Measurements from ENCODE around the gene LRMDA. TPM values are rescaled to one million over a fixed set of nuclear protein-coding genes. Genes with fewer than 3 reads are reported as not detected.

LRMDA gene
- polyA plus RNA-seq, 1 donor from 2014 or later: not detected

DNA sequence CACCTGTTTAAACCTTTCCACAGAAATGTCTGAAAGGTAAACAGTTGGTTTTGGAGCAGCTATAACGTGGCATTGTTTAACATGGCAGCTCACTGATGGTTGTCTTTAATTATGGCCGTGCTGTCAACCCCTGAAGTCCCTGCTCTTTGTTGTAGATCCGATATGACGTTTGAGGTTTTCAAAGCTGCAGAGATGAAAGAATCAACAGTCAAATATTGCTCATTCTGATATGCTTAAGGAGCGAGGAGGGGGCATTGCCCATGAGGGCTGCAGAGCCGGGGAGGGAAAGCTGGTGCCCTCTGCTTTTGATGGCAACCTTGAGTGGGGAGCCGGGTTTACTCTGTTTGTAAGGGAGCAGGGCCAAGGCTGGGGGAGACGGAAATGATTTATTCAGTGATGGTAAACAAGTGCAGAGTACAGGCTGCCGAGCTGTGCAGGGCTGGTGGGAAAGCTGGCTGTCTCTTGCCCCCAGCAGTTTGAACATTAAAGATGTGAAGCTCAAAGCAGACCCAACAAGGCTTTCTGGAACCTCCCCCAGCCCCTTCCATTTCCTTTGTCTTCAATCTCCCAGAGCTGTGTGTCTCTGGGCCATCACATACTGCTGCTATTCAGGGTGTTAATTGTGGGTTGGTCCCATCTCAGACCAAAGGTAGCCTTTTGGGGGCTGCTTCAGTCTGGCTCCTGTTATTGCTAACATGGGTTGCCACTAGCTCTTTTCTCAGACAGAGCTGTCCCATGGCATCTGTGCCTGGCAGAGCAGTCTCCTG, 345.5 kb downstream of the LRMDA start:
- no peaks in the 10 kb centered on the region for H3K9me3 Mint-ChIP-seq
- H3K4me3 Mint-ChIP-seq: no peak overlapping the region
- no peaks in the 10 kb centered on the region for H3K27me3 Mint-ChIP-seq
- no peaks in the 10 kb centered on the region for H3K36me3 Mint-ChIP-seq
- H3K27ac Mint-ChIP-seq: no peak overlapping the region
- H3K4me1 Mint-ChIP-seq: peaks cover 6 to 10% (median 10%) of the 10 kb centered on the region in 3 donors

DNA sequence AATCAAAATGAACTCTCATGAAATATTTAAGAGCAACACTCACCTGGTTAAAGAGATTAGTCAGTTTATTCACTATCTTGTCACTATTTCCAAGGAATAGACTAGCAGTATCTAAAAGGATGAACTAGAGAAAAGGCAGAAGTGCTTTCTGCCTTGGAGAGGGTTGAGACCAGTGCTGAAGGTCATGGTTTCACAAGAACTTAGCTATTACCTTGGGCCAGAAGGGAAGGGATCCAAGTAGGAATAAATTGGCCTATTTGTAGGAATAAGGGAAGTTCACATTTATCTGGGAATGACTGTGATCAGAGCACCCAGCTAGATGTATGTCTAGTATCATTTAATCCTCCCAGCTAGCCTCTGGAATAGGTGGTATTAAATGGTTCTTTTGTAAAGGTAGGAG, 347.2 kb downstream of the LRMDA start:
- Mint-ChIP-seq H3K4me1 (peaks cover 0 to 2% (median 0%) of the 10 kb centered on the region in 3 donors), H3K27me3 (no peaks in the 10 kb centered on the region), H3K4me3 (no peak overlapping the region), H3K36me3 (no peaks in the 10 kb centered on the region), H3K27ac (no peak overlapping the region), H3K9me3 (no peaks in the 10 kb centered on the region)

DNA sequence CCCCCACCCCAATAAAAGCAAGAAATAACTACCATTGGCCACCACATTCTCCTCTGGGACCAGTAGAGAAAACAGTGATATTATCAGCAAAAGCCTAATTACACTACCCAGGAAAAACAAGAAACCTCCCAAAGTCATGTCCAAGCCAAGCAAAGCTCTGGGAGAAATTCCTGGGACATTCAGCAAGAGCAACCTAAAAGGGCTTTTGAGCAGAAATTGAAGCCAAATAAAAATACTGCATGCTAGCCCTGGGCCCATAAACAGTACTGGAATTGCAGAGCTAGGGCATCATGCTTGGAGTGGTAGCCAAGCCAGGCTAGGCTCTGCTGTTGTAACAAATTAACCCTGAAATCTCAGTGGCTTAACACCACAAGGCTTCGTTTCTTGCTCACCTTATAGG, 347.9 kb downstream of the LRMDA start:
- H3K9me3 Mint-ChIP-seq: no peaks in the 10 kb centered on the region
- no peaks in the 10 kb centered on the region for H3K36me3 Mint-ChIP-seq
- no peak overlapping the region for H3K4me3 Mint-ChIP-seq
- no peak overlapping the region for H3K27ac Mint-ChIP-seq
- no peaks in the 10 kb centered on the region for H3K4me1 Mint-ChIP-seq
- no peaks in the 10 kb centered on the region for H3K27me3 Mint-ChIP-seq

DNA sequence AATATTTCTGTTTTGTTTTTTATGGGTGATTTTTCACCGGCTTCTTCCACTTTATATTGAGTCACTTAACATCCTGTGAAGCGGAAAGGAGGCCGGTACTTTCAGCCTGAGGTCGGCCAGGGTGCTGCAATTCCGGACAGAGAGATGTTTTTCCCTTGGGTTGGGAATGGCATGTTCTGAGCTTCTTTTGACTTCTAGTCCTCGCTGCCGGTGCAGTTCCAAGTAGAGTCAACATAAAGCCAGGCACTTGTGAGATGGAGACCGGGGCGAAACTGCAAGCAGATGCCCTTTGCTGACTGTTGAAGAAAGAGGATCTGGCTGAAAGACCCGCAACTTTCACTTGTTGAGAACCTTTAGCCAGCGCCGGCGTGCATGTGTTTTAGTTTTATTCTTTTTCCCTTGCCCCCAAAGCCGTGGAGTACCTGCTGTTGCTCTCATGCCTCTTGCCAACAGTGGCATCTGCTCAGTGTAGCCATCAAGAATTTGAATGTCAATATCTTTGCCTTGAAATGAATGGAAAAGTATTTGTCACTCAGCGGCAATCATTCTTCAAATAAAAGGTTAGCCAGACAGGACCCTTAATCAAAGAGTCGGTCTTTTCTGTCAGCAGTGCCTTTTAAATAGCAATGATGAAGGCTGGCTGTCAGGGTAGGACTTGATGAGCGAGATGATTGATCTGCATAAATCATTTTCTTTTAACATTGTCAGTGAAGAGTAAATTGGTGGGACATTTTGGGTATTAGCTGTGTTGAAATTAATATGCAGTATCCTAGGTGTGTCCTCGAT, 351.2 kb downstream of the LRMDA start:
- Mint-ChIP-seq H3K27me3 (peaks cover 3% of the 10 kb centered on the region), H3K36me3 (no peaks in the 10 kb centered on the region), H3K4me3 (no peak overlapping the region), H3K9me3 (no peaks in the 10 kb centered on the region), H3K27ac (peak overlapping the region in 1 of 3 donors; percentile 47), H3K4me1 (no peaks in the 10 kb centered on the region)

DNA sequence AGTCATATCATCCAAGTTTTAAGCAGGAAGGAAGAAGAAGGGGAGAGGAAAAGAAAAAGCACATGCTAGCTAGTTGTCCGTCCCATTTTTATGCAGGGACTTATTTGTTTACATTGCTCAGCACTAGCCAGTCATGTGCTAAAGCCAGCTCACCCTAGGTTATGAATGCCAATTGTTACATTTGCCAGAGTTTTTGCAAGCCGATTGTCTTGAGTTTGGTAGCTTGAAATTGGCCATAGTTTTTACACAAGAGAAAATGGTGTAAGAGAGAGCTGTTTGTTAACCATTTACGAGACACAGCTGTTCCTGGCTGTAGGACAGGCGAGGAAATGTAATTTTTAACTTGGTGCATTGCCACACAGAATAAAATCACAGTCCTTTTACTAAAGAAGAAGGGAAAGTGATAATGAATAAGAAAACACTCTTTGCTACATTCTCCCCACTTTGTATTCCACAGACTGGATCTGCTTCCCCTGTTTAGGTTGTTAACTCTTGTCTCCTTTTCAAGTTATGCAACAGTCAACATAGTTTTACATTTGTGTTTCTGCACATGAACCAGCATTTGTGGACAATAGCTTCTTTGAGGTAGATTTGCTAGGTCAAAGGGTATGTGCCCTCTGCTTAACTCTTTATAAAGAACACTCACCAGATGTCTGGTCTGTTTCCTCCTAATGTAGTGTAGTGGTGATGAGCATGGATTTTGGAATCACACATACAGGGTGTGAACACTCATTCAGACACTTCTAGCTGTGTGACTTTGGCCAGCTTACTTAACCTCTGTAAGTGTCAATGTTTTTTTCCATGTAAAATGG, 357.2 kb downstream of the LRMDA start:
- Mint-ChIP-seq H3K9me3 (no peaks in the 10 kb centered on the region), H3K27me3 (peaks cover 3% of the 10 kb centered on the region), H3K4me1 (peaks cover 0 to 2% (median 0%) of the 10 kb centered on the region in 3 donors), H3K27ac (no peak overlapping the region), H3K4me3 (no peak overlapping the region), H3K36me3 (no peaks in the 10 kb centered on the region)

DNA sequence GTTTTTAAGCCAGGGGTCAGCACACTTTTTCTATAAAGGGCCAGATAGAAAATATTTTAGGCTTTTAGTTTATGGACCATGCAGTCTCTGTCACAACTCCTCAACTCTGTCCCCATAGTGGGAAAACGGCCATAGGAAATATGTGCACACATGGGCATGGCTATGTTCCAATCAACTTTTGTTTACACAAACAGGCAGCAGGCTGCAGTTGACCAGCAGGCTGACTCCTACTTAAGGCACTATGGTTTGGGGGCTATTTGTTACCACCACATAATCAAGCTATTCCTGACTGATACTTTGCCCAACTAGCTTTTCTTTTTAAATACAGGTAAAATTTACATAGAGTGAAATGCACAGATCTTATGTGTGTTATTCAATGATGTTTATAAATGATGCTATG, 362.4 kb downstream of the LRMDA start:
- H3K36me3 Mint-ChIP-seq: no peaks in the 10 kb centered on the region
- H3K4me1 Mint-ChIP-seq: peaks cover 0 to 2% (median 0%) of the 10 kb centered on the region in 3 donors
- no peak overlapping the region for H3K27ac Mint-ChIP-seq
- H3K27me3 Mint-ChIP-seq: no peaks in the 10 kb centered on the region
- H3K4me3 Mint-ChIP-seq: no peak overlapping the region
- H3K9me3 Mint-ChIP-seq: peaks cover 3 to 8% (median 7%) of the 10 kb centered on the region in 3 donors

DNA sequence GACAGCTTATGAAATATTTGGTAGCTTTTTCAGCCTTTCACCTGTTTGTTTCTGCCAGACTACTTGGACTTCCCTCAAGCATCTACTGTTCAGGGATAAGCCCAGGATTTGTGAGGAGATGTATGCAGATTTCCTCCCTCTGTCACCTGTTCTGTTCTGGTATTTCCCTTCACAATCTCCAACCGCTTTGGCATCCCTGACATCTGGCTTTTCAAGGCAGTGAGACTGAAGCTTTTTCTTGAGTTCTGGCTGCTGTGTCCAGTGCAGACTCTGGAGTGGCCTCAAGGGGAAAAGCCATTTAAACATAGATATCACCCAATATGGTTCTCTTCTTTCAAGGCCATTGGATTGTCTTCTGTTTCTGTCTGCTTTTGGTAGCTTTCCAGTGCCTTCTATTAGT, 369.7 kb downstream of the LRMDA start:
- Mint-ChIP-seq H3K4me1 (no peaks in the 10 kb centered on the region), H3K27ac (no peak overlapping the region), H3K36me3 (no peaks in the 10 kb centered on the region), H3K4me3 (no peak overlapping the region), H3K9me3 (peaks cover 3 to 9% (median 8%) of the 10 kb centered on the region in 3 donors), H3K27me3 (peaks cover 2% of the 10 kb centered on the region)

DNA sequence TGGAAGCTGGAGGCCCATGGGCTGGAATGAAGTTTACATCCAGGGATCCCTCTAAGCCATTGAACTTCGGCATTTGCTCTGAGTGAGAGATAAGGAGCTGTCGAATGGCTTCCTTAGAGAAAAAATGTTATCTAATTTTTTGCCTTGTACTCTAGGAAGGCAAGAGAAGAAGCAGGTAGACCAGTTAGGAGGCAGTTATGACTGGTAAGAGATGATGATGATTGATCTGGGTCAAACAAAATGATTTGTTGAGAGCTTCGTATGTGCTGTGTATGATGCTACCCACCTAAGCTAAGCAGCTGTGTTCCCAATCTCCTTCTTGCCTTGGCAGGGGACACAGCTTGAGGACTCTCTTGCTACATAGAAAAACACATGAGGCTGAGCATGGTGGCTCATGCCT, 370.2 kb downstream of the LRMDA start:
- Mint-ChIP-seq H3K4me3 (no peak overlapping the region), H3K27ac (no peak overlapping the region), H3K4me1 (no peaks in the 10 kb centered on the region), H3K36me3 (no peaks in the 10 kb centered on the region), H3K27me3 (peaks cover 2% of the 10 kb centered on the region), H3K9me3 (peaks cover 3 to 9% (median 6%) of the 10 kb centered on the region in 3 donors)

DNA sequence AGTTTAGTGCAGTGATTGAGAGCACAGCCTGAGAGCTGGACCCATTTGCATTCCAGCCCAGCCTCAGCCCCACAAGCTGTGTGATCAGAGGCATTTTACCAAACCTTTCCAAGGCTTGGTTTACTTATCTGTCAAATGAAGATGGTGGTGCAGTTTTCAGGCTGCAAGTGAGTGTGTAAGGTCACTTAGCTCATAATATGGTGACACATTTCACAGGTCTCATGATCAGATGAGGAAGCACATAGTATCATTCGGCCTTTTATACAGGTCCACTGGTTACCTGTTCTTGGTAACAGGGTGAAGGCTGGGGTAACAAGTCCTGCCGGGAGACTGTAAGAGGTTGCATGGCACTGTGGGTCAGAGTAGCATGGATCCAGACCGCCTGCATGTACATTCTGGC, 371.7 kb downstream of the LRMDA start:
- no peak overlapping the region for H3K27ac Mint-ChIP-seq
- H3K9me3 Mint-ChIP-seq: peaks cover 0 to 5% (median 4%) of the 10 kb centered on the region in 3 donors
- peaks cover 5% of the 10 kb centered on the region for H3K27me3 Mint-ChIP-seq
- no peak overlapping the region for H3K4me3 Mint-ChIP-seq
- no peaks in the 10 kb centered on the region for H3K36me3 Mint-ChIP-seq
- peaks cover 0 to 1% (median 0%) of the 10 kb centered on the region in 3 donors for H3K4me1 Mint-ChIP-seq

DNA sequence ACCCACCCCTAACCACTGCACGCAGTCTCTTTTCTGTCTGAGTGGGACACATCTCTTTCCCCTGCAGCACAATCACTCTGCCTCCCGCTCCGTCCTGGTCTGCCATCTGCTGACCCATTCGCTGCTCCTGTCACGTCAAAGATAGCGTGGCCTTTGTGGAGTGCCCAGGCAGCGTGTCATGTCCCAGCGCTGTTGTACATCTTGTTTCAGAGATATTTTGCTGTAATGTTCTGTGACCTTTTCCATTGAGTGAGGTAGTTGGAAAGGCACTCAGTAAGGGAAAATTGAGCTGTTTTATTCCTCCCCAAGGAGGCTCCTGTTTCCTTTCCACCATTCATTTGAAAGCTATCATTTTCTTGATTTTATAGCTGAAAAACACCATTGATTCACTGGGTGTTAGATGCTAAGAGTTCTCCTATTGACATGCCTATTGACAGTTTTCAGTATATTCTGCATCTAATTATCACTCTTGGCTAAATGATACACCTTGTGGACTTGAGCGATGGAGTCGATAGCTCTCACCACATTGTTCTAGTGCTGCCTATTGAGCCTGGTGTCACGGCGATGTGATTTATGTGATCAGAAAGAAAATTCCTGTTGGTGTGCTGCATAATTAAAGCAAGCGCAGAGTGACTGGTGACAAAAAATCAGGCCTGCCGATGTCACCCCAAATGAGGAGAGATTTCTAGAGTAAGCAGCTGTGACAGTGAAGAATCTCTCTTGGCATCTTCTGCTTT, 372.6 kb downstream of the LRMDA start:
- Mint-ChIP-seq H3K4me1 (peaks cover 0 to 1% (median 0%) of the 10 kb centered on the region in 3 donors), H3K36me3 (no peaks in the 10 kb centered on the region), H3K27me3 (peaks cover 8% of the 10 kb centered on the region), H3K4me3 (no peak overlapping the region), H3K27ac (no peak overlapping the region), H3K9me3 (peaks cover 0 to 5% (median 4%) of the 10 kb centered on the region in 3 donors)

DNA sequence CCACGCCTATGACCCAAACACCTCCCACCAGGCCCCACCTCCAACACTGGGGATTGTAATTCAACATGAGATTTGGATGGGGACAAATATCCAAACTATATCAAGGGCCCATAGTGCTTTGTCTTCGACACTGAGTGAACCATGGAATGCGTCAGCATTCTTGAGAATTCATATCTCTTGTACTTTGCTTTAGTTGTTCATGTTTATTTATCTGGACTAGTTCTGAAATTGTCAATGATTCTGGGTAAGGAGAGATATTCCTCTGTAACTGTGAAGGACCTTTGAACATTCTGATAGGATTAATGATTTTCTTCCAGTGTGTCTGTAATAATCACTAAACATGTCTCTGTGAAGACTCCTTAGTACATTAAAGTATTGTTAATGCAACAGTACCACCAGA, 374.8 kb downstream of the LRMDA start:
- Mint-ChIP-seq H3K9me3 (peaks cover 0 to 4% (median 0%) of the 10 kb centered on the region in 3 donors), H3K27me3 (peaks cover 8% of the 10 kb centered on the region), H3K4me3 (no peak overlapping the region), H3K27ac (no peak overlapping the region), H3K36me3 (no peaks in the 10 kb centered on the region), H3K4me1 (peaks cover 0 to 1% (median 0%) of the 10 kb centered on the region in 3 donors)

DNA sequence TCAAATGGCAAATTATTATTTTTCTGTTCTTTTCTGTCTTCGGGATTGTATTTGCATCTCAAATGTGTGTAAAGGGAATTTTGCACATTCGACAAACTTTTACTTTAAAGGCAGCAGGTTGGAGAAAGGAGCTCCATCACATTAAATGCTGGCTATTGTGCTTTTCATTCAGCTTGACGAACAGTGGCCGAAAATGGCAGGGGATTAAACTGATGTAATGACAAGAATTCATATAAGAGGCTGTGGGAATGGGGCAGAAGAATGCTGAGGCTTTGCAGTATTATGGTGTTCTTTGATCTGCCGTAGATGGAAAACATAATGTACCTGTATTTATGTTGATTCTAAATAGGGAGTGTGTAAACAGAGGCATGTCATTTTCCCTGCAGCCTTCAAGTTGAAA, 376.0 kb downstream of the LRMDA start:
- H3K27me3 Mint-ChIP-seq: peaks cover 8% of the 10 kb centered on the region
- peaks cover 0 to 1% (median 0%) of the 10 kb centered on the region in 3 donors for H3K4me1 Mint-ChIP-seq
- H3K4me3 Mint-ChIP-seq: no peak overlapping the region
- peaks cover 0 to 5% (median 0%) of the 10 kb centered on the region in 3 donors for H3K9me3 Mint-ChIP-seq
- no peaks in the 10 kb centered on the region for H3K36me3 Mint-ChIP-seq
- H3K27ac Mint-ChIP-seq: no peak overlapping the region

DNA sequence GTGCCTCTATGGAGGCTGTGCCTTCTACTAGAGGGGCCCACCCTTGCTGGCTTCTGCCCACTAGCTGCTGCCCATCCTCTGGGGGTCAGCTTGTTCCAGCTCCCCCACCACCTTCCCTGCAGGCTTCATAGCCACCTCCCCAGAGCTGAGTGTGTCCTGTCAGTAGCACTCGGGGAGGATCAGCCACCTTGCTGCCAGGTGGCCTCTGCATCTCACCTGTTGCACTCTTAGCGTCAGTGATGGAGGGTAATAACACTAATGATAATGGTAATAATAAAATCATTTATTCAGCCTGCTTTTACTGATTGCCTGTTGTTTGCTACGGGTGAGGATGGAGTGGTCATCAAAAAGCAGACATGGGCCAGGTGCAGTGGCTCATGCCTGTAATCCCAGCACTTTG, 377.6 kb downstream of the LRMDA start:
- no peak overlapping the region for H3K27ac Mint-ChIP-seq
- peaks cover 0 to 1% (median 0%) of the 10 kb centered on the region in 3 donors for H3K4me1 Mint-ChIP-seq
- peaks cover 5% of the 10 kb centered on the region for H3K27me3 Mint-ChIP-seq
- H3K9me3 Mint-ChIP-seq: peaks cover 0 to 5% (median 0%) of the 10 kb centered on the region in 3 donors
- H3K36me3 Mint-ChIP-seq: no peaks in the 10 kb centered on the region
- no peak overlapping the region for H3K4me3 Mint-ChIP-seq

DNA sequence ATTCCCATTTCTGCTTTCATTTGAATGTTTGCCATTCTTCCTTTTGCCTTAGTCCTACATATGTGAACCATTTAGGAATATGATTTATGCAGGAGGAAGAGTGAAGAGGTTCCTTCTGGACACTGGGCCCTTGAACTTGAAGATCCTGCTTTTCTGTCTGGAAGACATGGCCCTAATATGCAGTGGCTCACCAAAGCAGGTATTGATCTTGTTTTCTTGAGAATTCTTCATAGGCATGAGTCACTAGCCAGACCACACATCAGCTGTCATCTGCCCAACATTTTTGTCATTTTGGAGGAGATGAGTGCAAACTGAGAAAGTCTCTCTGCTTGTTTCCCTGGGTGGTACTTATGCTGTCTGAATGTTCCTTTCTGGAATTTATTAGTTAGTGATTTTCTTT, 382.6 kb downstream of the LRMDA start:
- no peaks in the 10 kb centered on the region for H3K4me1 Mint-ChIP-seq
- peaks cover 2% of the 10 kb centered on the region for H3K27me3 Mint-ChIP-seq
- peaks cover 0 to 3% (median 0%) of the 10 kb centered on the region in 3 donors for H3K9me3 Mint-ChIP-seq
- no peaks in the 10 kb centered on the region for H3K36me3 Mint-ChIP-seq
- no peak overlapping the region for H3K27ac Mint-ChIP-seq
- H3K4me3 Mint-ChIP-seq: no peak overlapping the region

All from IgD-negative memory B cell (primary cell).